ENCODE results near the gene TMEM214.
A peak's percentile ranks its signal among the peaks of the same experiment; 100 is the strongest.

The TMEM214 gene, protein sequence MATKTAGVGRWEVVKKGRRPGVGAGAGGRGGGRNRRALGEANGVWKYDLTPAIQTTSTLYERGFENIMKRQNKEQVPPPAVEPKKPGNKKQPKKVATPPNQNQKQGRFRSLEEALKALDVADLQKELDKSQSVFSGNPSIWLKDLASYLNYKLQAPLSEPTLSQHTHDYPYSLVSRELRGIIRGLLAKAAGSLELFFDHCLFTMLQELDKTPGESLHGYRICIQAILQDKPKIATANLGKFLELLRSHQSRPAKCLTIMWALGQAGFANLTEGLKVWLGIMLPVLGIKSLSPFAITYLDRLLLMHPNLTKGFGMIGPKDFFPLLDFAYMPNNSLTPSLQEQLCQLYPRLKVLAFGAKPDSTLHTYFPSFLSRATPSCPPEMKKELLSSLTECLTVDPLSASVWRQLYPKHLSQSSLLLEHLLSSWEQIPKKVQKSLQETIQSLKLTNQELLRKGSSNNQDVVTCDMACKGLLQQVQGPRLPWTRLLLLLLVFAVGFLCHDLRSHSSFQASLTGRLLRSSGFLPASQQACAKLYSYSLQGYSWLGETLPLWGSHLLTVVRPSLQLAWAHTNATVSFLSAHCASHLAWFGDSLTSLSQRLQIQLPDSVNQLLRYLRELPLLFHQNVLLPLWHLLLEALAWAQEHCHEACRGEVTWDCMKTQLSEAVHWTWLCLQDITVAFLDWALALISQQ

DNA sequence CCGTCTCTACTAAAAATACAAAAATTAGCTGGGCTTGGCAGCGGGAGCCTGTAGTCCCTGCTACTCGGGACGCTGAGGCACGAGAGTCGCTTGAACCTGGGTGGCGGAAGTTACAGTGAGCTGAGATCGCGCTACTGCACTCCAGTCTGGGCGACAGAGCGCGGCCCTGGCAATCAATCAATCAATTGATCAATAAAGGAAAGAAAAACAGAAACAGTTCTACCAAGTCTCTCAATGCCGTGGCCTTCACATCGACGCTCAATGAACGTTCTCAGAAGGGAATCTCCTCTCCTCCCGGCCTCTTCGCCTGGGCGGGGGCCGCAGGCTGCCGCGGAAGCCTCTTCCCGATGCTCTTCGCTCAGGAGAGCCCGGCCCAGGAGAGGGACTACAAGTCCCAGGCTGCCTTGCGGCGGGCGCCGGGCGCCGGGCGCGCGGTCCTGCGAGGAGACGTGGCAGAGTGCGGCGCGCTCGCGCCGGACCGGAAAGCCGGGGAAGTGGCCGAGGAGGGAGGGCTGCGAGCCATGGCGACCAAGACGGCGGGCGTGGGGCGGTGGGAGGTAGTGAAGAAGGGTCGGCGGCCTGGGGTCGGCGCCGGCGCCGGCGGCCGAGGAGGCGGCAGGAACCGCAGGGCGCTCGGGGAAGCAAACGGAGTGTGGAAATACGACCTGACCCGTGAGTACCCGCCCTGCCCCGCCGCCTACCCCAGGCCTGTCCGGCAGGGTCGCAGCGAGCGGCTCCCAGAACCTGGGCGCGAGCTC is at the start of gene TMEM214:
Gene TMEM214 (plus strand): TSS at position 471 of the 758 bp plus-strand sequence. CDS start 51 bp downstream, at position 522.
- DNase-seq, result peak; percentile 87

DNA sequence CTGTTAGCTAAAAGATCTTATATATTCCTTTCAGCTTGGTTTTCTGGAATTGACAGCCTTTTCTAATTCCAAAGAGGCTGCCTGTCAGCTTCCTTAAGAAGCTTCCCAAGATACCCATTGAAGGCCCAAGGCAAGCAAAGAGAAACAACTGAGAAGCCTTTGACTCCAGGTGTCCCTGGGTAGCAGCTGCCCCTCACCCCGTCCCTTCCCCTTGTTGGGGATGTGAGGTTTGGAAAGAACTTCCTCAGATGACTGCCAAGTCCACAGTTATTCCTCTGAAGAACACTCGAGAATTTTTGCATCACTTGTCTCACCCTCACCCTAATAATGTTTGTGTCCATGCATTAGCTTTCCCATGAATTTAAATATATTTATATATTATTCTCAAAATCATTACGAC is 49.0 kb upstream of the TMEM214 start:
- DNase-seq, result no peak

DNA sequence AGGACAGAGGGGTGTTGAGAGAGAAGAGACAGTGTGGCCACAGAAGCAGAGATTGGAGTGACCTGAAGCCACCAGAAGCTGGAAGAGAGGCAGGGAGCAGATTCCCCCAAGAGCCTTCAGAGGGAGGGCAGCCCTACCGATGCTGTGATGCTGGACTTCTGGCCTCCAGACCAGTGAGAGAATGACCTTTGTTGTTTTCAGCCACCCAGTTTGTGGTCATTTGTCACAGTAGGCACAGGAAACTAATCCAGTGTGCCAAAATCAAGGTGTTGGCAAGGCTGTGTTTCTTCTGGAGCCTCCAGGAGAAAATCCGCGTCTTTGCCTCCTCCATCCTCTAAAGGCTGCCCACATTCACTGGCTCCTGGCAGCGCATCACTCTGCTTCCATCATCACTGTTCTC is 47.0 kb upstream of the TMEM214 start:
- DNase-seq, result no peak

GRCh38 chr2:26986576-26986975 is 46.2 kb upstream of the TMEM214 start:
- no peak for DNase-seq

DNA sequence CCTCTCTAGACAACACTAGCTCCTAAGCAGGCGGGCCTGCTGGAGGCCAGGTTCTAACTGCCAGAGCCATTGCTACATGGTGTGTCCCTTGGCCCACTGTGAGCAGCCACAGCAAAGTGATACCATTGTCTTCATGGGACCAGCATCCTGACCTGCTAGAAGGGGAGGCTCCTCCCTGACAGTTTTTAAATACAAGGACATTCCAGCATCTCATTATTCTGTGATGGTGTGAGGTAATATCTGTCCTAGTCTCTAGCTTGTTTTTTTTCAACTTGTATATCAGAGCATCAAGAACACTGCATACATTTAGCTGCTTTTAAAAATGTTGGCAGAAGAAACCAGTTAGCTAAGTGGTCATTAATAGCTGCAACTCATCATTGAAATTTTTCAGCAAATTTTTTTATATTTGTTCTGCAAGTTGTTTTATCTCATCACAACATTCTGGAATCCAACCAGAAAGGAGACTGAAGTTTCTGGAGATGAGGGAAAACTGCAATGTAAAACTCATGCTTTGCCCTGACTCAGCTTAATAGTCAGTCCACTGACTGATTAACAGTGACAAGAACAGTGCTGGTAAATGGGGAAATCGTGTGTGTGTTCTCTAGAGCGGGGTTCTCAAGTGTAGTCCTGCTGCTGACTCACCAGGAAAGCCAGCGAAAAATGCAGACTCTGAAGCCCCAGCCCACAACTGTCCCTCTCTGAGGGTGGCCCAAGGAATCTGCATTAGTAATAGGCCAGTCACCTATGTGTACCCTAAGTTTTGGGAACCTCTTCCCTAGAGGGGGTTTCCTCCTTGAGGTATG is 44.5 kb upstream of the TMEM214 start:
- DNase-seq, result no peak

DNA sequence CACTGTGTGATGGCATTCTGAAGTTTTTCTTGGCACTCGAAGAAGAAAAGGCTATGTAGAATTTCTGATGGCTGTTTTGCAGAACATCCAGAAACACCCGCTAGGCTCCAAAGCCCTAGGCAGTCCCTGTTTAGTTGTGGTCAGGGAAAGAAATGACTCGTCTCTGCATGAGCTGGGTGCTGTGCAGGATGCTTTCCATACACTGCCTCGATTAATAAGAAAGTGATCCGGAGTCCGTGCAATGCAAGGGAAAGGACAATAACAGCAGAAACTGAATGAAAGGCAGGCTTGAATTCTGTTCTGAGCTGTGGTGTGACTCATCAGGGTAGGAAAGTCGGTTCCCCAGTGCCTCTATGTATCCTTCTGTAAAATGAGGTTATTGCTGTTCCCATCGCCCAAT is 43.6 kb upstream of the TMEM214 start:
- DNase-seq, result no peak

DNA sequence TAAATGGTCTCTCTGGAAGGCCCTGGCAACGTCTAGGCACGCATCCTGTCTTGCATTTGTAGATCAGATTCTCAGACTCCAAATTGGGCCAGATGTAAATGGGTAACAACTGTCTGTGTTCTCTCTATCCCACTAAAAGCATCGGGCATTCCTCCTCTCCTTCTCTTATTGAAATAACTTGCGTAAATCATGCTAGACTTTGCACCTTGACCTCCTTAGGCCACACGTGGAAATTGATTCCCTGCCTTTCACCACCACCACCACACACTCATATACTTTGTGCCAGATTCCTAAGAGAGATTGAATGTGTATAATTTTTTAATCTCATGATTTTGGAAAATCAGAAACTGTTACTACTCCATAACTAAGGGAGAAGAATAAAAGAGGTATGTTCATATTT is 41.0 kb upstream of the TMEM214 start:
- no peak for DNase-seq

DNA sequence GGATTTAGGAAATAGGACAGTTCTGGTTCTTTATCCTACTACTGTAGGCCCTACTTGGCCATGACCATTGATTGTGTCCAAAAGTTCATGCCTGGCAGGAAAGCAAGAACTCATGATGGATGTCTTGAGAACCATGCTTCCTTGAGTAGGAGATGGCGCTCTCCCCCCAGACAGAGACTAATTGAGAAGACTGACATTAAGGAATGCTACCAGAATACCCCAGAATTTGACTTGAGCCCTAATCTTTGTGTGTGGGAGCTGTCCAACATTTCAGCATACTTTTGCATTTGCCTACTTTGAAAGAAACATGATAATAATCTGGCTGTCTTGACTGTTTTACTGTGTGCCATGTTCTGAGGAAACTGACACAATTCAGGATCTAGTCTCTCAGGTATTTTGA is 39.0 kb upstream of the TMEM214 start:
- no peak for DNase-seq

GRCh38 chr2:26994983-26995382 is 37.8 kb upstream of the TMEM214 start:
- no peak for DNase-seq

- no peak for DNase-seq
These were observed 35.4 kb upstream of the TMEM214 start for GRCh38 chr2:26997394-26997793.

GRCh38 chr2:26998323-26998722 is 34.4 kb upstream of the TMEM214 start:
- DNase-seq, result no peak

DNA sequence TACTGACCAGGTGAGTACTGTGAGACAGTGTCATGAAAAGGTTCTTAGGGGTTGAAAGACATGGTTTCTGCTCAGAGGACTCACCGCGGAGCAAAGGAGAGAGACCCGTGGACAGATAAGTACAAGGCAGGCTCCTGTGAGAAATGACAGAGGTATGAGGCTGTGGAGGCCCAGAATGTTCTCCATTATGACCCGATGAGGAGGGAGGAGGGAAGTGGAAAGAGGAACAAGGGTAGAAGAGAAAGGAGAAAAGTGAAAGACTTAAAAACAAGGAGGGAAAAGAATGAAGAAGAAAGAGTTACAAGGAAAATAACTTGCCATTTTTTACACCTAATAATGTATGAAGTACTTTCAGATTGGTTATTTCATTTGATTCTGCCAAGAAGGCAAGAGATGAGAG is 32.5 kb upstream of the TMEM214 start:
- DNase-seq, result no peak

GRCh38 chr2:27000995-27001394 is 31.8 kb upstream of the TMEM214 start:
- DNase-seq, result no peak

- no peak for DNase-seq
These were observed 30.8 kb upstream of the TMEM214 start for GRCh38 chr2:27001950-27002349.

DNA sequence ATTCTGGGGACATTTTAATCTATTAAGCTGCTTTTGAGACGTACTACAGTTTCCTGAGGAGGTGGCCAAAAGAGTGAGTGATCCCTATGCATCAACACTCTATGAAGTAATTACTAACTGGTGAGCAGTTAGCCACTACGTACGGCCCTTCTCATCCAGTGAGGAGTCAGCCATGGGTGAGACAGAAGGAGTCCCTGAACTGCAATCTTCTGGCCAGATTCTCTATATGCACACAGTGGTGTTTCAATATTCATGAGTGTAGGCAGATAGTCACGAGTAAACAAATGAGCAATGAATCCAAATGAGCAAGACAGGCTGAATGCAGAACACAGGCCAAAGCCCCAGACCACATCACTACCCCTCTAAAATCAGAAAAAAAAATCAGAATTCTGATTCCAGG is 29.8 kb upstream of the TMEM214 start:
- no peak for DNase-seq

DNA sequence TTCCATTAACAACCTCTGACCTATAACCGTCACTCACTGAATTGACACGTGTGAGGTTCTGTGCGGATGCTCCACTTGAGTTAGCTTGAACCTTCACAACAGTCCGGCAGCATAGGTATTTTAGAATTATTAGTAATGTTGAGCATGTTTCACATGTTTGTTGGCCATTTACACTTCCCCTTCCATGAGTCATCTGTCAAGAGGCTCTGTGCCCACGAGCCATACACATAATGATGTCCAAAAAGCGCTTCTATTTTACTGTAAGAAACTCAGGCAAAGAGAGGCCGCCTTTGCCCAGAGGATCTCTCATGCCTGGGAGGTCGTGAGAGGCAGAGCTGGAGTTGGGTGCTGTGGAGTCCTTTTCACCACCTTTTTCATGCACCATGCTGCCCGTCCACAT is 28.9 kb upstream of the TMEM214 start:
- no peak for DNase-seq

DNA sequence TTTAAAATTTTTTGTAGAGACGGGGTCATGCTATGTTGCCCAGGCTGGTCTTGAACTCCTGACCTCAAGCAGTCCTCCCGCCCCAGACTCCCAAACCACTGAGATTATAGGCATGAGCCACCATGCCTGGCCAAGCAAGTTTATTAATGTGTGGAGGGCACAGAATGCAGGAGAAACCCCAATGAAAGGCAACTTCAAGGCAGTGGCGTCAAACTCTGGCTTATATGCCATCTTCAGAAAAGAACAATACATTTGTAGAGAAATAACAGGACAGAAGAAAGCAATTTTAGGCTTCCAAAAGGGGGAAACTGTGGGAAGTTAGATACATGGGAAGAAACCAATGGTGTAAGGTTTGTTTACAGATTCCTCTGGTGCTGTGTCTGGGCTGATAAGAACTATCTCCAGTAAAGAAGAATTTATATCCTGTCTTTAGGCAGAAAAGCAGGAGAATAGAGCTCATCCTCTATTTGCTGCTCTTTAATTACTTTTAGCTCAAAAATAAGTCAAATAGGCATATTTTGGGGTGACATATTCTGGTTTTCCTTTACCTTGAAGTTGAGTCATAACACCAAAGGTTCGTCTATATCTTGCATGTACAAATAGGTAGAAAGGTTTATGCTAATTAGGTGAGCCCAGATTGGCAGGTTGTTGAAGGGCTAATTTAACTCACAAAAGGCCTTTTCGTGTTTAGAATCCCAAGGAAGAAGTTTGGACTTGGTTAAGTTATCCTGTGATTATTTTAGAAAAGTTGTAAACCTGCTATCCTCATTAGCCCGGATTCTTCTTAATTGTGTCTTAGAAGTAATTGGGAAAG is 26.0 kb upstream of the TMEM214 start:
- DNase-seq, result no peak

GRCh38 chr2:27007416-27008374 is 25.1 kb upstream of the TMEM214 start:
- DNase-seq, result no peak

DNA sequence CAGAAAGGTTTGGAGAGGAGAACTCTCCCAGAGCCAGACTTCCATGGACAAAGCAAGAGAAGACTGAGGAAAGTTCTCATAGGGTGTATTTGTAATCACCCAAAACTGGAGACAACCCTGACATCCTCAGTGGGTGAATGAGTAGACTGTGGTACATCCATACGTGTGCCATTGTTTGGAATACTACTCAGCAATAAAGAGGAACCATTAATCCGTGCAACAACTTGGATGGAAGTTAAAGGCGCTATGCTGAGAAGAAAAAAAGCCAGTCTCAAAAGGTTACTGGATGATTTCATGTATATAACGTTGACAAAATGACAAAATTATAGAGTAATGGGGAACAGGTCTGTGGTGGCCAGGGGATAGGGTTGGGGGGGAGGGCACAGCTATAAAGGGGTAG is 24.1 kb upstream of the TMEM214 start:
- DNase-seq, result no peak

GRCh38 chr2:27009083-27009482 is 23.7 kb upstream of the TMEM214 start:
- no peak for DNase-seq

GRCh38 chr2:27009716-27010115 is 23.0 kb upstream of the TMEM214 start:
- DNase-seq, result no peak
